ENCODE results near the gene ZNF324. TPM values are rescaled to one million over a fixed set of nuclear protein-coding genes. Genes with fewer than 3 reads are reported as not detected.

The ZNF324 gene
- total RNA-seq, 1 donor from 2014 or later = 9.3 TPM

GRCh38 chr19:58514564-58515022 is 47.7 kb downstream of the ZNF324 start:
- peak overlapping the region; percentile 76 for H3K4me3 Mint-ChIP-seq (ENCODE audit: unreplicated experiment)
- no peak for DNase-seq (ENCODE audit: low read depth)
- Histone ChIP-seq H3K4me3 (ENCODE audit: insufficient read depth, low read depth, low read length) (no peak overlapping the region), H3K9ac (ENCODE audit: low read length) (no peak overlapping the region), H4K20me1 (ENCODE audit: insufficient read depth, low read length) (peaks cover 23% of the 10 kb centered on the region), H3K36me3 (ENCODE audit: insufficient read depth, low read length) (peaks cover 2% of the 10 kb centered on the region), H3K27me3 (ENCODE audit: insufficient read depth, low read length) (no peaks in the 10 kb centered on the region), H3K27ac (ENCODE audit: low read depth, low read length) (no peak overlapping the region), H3K79me2 (ENCODE audit: insufficient read depth, low read length) (peaks cover 47% of the 10 kb centered on the region), H3K9me3 (ENCODE audit: insufficient read depth, low read depth, low read length) (no peaks in the 10 kb centered on the region), H3K4me1 (ENCODE audit: insufficient read depth, low read length) (peaks cover 16% of the 10 kb centered on the region), H2AFZ (ENCODE audit: low read depth, low read length) (no peak overlapping the region), H3K4me2 (ENCODE audit: low read length) (peak overlapping the region; percentile 75)
- H3K9me3 Mint-ChIP-seq (ENCODE audit: unreplicated experiment) = no peaks in the 10 kb centered on the region
- no peak overlapping the region for H3K27ac Mint-ChIP-seq (ENCODE audit: unreplicated experiment)
- no peak for FAIRE-seq
- no peaks in the 10 kb centered on the region for H3K27me3 Mint-ChIP-seq (ENCODE audit: low read depth, unreplicated experiment)
- peaks cover 12% of the 10 kb centered on the region for H3K36me3 Mint-ChIP-seq (ENCODE audit: low read depth, unreplicated experiment)
- peaks cover 21% of the 10 kb centered on the region for H3K4me1 Mint-ChIP-seq (ENCODE audit: low read depth, unreplicated experiment)
- TF ChIP-seq EZH2 (IDR thresholded peaks at IDR 0.05; ENCODE audit: insufficient read depth, low read length) (no peak), CTCF (IDR thresholded peaks at IDR 0.05; ENCODE audit: insufficient read depth, low read depth, low read length) (no peak)

DNA sequence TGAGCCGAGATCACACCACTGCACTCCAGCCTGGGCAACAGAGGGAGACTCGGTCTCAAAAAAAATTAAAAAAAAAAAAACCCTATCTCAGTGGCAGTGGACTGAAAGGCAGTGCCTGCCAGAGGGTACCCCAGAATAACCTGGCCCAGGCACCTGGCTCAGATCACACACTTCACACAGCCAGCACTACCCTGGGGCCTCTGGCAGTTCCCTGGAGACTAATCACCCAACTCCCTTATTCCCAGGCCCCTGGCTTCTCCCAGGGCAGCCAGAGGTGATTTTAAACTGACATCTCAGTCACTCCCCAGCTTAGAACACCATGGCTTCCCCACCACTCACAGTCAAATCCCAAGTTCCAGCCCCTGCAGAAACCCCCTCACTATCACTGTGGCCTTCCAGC is 48.4 kb downstream of the ZNF324 start:
- H3K27ac Mint-ChIP-seq (ENCODE audit: unreplicated experiment) = peak overlapping the region; percentile 95
- no peaks in the 10 kb centered on the region for H3K9me3 Mint-ChIP-seq (ENCODE audit: unreplicated experiment)
- H3K36me3 Mint-ChIP-seq (ENCODE audit: low read depth, unreplicated experiment) = peaks cover 9% of the 10 kb centered on the region
- no peaks in the 10 kb centered on the region for H3K27me3 Mint-ChIP-seq (ENCODE audit: low read depth, unreplicated experiment)
- no peak overlapping the region for H3K9ac ChIP-seq (ENCODE audit: low read length)
- FAIRE-seq (no peak), DNase-seq (ENCODE audit: low read depth) (no peak)
- H3K27me3 ChIP-seq (ENCODE audit: insufficient read depth, low read length) = no peaks in the 10 kb centered on the region
- H3K4me3 Mint-ChIP-seq (ENCODE audit: unreplicated experiment) = peak overlapping the region; percentile 70
- H3K4me2 ChIP-seq (ENCODE audit: low read length) = no peak overlapping the region
- H3K4me1 ChIP-seq (ENCODE audit: insufficient read depth, low read length) = peaks cover 16% of the 10 kb centered on the region
- H3K79me2 ChIP-seq (ENCODE audit: insufficient read depth, low read length) = peaks cover 47% of the 10 kb centered on the region
- H3K4me3 ChIP-seq (ENCODE audit: insufficient read depth, low read depth, low read length) = no peak overlapping the region
- no peak overlapping the region for H2AFZ ChIP-seq (ENCODE audit: low read depth, low read length)
- H3K9me3 ChIP-seq (ENCODE audit: insufficient read depth, low read depth, low read length) = no peaks in the 10 kb centered on the region
- H4K20me1 ChIP-seq (ENCODE audit: insufficient read depth, low read length) = peaks cover 23% of the 10 kb centered on the region
- TF ChIP-seq CTCF (IDR thresholded peaks at IDR 0.05; ENCODE audit: insufficient read depth, low read depth, low read length) (no peak), EZH2 (IDR thresholded peaks at IDR 0.05; ENCODE audit: insufficient read depth, low read length) (no peak)
- H3K4me1 Mint-ChIP-seq (ENCODE audit: low read depth, unreplicated experiment) = peaks cover 21% of the 10 kb centered on the region
- no peak overlapping the region for H3K27ac ChIP-seq (ENCODE audit: low read depth, low read length)
- peaks cover 2% of the 10 kb centered on the region for H3K36me3 ChIP-seq (ENCODE audit: insufficient read depth, low read length)

GRCh38 chr19:58516246-58516836 is 49.5 kb downstream of the ZNF324 start:
- H3K4me1 ChIP-seq (ENCODE audit: insufficient read depth, low read length) = peaks cover 16% of the 10 kb centered on the region
- no peak overlapping the region for H3K27ac ChIP-seq (ENCODE audit: low read depth, low read length)
- no peak for TF ChIP-seq CTCF (IDR thresholded peaks at IDR 0.05; ENCODE audit: insufficient read depth, low read depth, low read length)
- no peak for TF ChIP-seq EZH2 (IDR thresholded peaks at IDR 0.05; ENCODE audit: insufficient read depth, low read length)
- H3K9ac ChIP-seq (ENCODE audit: low read length) = no peak overlapping the region
- H3K27me3 Mint-ChIP-seq (ENCODE audit: low read depth, unreplicated experiment) = no peaks in the 10 kb centered on the region
- no peak overlapping the region for H3K27ac Mint-ChIP-seq (ENCODE audit: unreplicated experiment)
- H2AFZ ChIP-seq (ENCODE audit: low read depth, low read length) = no peak overlapping the region
- FAIRE-seq = no peak
- H3K4me2 ChIP-seq (ENCODE audit: low read length) = no peak overlapping the region
- H3K4me1 Mint-ChIP-seq (ENCODE audit: low read depth, unreplicated experiment) = peaks cover 24% of the 10 kb centered on the region
- peaks cover 47% of the 10 kb centered on the region for H3K79me2 ChIP-seq (ENCODE audit: insufficient read depth, low read length)
- H3K4me3 Mint-ChIP-seq (ENCODE audit: unreplicated experiment) = peak overlapping the region; percentile 70
- peaks cover 2% of the 10 kb centered on the region for H3K36me3 ChIP-seq (ENCODE audit: insufficient read depth, low read length)
- no peak overlapping the region for H3K4me3 ChIP-seq (ENCODE audit: insufficient read depth, low read depth, low read length)
- peaks cover 12% of the 10 kb centered on the region for H3K36me3 Mint-ChIP-seq (ENCODE audit: low read depth, unreplicated experiment)
- DNase-seq (ENCODE audit: low read depth) = no peak
- no peaks in the 10 kb centered on the region for H3K9me3 ChIP-seq (ENCODE audit: insufficient read depth, low read depth, low read length)
- no peaks in the 10 kb centered on the region for H3K9me3 Mint-ChIP-seq (ENCODE audit: unreplicated experiment)
- no peaks in the 10 kb centered on the region for H3K27me3 ChIP-seq (ENCODE audit: insufficient read depth, low read length)
- H4K20me1 ChIP-seq (ENCODE audit: insufficient read depth, low read length) = peaks cover 23% of the 10 kb centered on the region
